Amniotic epithelial cell (primary cell): ENCODE measurements around the gene SCN9A.

Experiments
- DNase-seq: peaks from one replicate; pipeline ENCODE4 v3.0.0-alpha.2; 2010; ENCODE audit warnings: low read depth

SCN9A gene

DNA sequence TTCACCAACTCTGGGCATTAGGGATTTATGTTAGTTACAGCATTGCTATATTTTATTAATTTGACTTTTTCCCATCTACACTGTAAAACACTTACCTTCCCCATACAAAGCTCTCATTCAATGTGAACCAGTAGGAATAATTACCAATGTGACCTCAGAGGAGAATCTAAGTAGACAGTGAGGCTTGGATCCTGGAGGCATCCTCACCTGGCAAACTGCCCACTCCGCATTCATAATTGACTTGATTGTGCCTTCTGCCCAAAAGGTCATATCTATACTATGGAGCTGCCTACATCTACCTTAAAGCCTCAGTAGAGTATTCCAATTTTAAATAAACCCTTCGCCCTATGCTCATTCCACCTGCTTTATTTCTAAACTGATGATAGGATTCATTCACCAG is 202.5 kb downstream of the SCN9A start:
- no peak for DNase-seq

DNA sequence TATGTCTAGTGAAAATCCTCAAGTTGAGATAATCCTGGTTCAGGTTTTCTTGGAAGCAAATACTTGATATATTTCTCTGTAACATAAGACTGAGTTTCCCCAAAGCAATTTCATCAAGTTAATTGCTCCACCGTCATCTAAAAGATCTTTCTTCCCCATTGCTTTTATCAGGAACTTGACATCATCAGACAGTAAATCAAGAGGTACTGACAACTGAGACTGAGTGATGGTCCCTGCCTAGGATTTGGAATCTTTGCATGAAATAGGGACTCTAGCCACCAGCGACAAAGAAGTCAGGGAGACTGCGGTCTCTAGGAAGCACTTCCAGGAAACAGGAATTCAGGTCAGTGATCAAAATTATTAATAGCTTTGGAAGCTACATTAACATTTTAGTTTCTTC is 204.5 kb downstream of the SCN9A start:
- no peak for DNase-seq

DNA sequence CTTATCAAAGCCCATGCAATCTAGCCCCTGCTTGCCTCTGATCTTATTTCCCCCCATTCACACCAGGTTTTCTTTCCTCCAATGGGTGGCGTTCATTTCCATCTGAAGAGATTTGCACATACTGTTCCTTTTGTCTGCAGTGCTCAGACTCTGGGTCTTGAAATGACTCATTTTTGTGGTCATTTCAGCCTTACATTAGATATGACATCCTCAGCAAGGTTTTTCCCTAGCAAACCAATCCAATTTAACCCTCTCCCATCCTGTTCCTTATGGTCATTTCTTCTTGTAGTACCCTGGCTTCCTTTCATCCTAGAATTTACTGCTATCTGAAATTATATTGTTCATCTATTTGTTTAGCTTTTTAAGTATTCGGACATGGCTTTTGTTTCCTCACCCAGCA is 205.4 kb downstream of the SCN9A start:
- peak; percentile 71 for DNase-seq

DNA sequence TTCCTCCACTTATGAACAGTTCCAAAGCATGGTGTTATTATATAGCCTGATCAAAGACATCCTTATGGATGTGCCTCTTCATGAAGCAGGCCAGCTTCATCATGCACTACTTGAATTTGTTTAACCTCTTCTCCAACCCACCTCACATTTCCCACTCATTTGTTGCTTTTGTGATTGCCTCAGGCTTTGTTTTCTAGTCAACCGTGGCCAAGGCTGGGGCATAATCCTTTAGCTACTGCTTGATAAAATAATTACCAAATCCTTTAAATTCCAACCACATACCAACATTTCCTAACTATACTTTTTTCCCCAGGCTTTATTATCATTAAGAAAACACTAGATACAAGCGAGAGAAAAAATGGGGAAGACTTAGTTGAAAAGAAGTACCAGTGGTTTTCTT is 208.3 kb downstream of the SCN9A start:
- peak; percentile 64 for DNase-seq

DNA sequence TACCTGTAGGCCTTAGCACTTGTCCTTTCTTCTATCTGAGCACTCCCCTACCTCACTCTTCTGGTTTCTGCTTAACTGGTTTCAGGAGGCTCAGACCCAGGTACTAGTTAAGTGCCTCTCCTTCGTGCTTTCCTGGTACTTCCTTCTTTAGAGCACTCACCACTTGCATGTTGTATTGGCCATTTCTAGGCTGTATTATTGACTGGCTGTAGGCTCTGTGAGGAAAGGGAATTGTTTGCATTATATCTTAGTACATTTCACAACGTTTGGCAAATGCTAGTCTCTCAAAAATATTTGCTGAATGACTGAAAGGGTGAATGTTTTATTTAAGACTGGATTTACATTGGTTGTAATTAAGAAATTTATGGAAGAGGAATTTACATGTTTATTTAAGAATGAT is 212.0 kb downstream of the SCN9A start:
- peak; percentile 13 for DNase-seq

DNA sequence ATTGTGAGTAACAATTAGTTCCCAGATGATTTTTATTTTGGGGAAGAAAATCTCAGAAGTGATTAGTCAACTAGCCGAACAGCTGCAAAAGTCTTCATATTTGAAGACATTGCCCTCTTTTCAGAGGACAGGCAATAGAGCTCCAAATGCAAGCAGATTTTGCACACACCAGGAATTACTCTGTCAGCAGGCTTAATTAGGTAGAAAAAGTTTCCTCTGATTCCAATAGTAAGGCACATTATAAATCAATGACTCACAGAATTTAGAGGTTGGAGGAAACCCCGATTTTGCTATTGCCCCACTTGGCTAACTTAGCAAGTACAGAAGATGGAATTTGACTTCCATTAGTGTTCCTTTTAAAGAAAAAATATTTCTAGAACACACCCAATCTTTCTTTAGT is 217.2 kb downstream of the SCN9A start:
- DNase-seq: no peak

DNA sequence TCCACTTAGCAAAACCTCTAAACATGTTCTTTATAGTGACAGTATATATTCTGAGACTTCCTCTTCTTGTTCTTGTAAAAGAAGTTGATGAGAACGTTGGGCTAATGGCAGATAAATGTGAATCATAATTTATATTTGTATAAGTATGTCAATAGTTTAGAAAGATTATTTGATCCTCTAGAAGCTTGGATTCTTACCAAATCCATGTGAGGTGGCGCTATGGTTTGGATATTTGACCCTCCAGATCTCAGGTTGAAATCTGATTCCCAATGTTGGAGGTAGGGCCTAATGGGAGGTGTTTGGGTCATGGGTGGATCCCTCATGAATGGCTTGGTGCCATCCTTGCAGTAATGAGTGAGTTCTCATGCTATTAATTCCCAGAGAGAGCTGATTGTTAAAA is 218.2 kb downstream of the SCN9A start:
- no peak for DNase-seq

DNA sequence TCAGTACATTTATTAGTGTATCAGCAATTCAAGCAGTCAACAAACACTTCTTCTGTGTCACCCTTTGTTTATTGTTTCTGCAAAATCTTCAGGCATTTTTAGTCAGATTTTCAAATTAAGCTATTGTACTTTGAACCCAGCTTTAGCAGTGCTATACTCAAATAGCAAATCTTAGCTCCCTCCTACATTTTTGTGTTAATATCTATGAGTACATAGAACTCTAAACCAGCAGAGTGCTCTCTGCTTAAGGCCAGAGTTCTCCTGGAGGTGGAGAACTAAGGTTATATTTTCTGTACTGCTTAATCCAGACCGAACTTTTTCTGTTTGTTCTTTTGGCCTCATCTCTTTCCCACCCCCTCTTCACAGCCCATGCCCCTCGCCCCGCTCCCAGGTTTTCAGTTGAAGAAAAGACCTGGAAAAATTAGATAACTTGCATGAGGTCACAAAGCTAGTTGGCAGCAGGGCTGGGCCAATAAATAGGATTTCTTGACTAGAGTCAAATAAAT is 218.7 kb downstream of the SCN9A start:
- no peak for DNase-seq

DNA sequence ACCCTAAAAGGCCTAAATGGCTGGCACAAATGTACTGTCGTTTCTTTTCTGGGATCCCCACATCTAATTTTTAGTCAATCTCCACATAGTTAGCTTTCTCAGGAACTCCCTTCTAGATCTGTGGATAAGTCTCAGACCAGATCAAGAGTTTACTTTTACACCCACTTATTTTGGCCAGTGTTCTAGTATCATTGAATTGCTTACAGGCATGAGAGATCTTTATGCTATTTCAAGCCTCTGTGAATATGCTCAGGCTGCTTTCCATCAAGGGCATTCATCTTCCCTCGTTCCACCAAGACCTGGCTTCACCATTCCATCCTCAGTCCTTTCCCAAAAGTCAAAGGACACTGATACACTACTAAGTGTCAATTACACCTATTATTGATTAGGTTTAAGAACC is 220.2 kb downstream of the SCN9A start:
- DNase-seq: no peak

DNA sequence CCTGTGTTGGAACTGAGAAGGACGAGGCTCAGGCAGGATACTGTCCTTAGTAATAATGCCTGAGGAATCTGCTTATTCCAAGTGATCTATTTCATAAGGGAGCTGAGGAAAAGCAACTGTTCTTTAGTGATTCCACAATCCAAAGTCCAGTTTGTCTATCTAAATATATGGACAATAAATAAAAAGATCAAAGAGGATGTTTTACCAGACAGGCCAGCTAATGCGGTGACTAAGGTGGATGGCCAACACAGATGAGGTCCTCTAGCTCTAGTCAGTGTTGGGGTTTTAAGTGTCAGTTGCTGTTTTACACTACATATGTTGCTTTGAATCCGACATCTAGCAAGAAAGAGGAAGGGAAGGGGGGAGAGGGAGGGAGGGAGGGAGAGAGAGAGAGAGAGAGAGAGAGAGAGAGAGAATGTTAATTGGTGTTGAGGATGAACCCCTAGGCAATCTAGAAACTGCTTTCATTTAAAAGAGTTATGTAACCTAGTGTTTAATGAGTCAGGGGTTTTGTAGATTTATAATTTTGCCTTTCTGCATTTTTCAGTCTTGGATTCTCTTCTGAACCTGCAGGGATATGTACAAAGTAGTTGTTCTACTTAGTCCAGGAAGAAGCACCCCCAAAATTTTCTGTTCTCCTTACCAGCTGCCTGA is 220.9 kb downstream of the SCN9A start:
- no peak for DNase-seq

DNA sequence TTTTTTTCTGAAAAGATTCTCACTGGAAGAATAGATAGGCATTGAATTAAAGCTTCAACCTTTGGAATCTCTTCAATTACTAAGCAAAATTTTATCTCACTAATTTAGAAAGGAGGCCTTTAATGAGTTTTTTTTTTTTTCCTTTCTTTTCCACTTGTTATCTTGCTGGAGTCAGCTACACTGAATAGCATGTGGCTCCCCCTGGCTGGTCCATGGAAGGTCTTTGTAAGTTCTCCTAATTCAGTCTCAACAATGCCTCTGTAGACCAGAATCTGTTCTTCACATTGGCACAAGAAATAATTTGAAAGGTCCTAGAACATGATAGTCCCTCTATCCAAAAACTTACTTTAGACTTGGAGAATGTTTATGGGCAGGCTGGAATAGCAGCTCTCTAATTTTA is 223.7 kb downstream of the SCN9A start:
- no peak for DNase-seq

DNA sequence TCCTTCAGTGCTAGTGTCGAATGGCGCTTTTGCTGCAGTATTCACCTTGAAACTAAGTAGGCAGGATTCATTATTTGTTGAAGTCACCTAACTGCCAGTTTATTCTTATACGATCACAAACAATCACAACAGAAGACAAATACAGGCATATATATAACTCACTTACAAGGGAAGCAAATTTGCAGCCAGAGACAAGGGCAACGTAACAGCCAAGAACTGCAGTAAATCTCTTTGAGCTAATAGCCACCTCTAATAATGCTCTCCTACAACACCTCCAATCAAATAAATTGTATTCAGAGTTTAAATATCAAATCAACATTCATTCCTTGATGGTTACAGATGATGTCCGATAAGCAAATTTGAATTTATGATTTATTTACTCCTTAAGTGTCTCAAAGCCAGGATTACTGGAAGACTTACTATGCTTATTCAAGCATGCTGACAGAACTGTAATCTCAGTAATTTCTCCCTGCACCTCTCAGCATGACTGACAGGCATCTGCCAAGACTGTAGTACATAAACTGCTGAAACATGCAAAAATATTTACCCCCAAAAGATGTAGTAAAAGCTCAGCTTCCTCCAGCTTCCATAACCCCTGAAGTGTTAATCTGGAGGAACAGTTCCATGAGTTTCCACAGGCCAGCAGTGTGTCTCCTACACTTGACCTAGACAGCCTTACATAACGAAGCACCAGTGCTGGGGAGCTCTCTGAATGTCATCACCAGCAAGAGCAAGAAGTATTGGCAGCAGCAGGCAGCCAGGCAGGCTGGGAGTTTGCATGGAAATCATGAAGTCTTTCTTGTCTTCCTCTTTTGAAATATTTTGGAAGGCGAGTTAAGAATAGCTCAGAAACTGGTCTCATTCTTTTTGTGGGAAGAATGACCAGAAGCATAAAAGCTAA is 227.0 kb downstream of the SCN9A start:
- no peak for DNase-seq

DNA sequence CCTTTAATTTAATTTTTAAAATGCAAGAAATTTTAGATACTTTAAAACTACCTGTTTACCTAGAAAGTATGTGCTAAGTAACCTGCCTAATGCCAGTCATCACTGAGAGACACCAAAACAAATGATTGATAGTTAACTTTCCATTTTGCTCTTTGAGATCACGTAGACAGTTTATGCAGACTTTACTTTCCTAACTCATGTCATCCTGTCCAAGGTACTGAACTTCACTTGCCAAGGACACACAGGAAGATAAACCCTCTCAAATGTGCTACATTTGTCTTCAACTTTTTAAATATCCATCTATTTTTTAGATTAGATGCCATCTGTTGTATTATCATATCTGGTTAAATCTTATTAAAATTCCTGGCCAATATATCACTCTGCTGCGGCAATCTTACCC is 227.9 kb downstream of the SCN9A start:
- DNase-seq: peak; percentile 30
